Activated gamma-delta T cell treated with Interleukin-2 at 50 U/mL for 16 hours (primary cell): ENCODE measurements around the gene ROR2.
"Not testable (repeated sequence)": the region's sequence is repeated elsewhere in the genome, so short reads cannot be mapped to it uniquely, and the experiment has no call there.

Experiments
- DNase-seq: peaks from one replicate; pipeline ENCODE4 v3.0.0-alpha.2; 2020

Gene ROR2

GRCh38 chr9:91546574-91546973, 403.5 kb downstream of the ROR2 start:
- no peak for DNase-seq

DNA sequence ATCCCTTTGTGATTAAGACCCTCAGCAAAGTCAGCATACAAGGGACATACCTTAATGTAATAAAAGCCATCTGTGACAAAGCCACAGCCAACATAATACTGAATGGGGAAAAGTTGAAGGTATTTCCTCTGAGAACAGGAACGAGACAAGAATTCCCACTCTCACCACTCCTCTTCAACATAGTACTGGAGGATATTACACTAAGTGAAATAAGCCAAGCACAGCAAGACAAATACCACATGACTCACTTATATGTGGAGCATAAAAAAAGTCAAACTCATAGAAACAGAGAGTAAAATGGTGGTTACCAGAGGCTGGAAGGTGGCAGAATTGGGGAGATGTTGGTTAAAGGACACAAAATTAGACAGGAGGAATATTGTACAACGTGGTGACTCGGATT, 408.3 kb downstream of the ROR2 start:
- DNase-seq: no peak

DNA sequence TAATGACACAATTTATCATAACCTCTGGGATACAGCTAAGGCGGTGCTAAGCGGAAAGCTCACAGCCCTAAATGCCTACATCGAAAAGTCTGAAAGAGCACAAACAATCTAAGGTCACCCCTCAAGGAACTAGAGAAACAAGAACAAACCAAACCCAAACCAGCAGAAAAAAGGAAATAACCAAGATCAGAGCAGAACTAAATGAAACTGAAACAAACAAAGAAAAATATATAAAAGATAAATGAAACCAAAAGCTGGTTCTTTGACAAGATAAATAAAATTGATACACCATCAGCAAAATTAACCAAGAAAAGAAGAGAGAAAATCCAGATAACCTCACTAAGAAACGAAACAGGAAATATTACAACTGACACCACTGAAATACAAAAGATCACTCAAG, 409.5 kb downstream of the ROR2 start:
- DNase-seq: not testable (repeated sequence)

DNA sequence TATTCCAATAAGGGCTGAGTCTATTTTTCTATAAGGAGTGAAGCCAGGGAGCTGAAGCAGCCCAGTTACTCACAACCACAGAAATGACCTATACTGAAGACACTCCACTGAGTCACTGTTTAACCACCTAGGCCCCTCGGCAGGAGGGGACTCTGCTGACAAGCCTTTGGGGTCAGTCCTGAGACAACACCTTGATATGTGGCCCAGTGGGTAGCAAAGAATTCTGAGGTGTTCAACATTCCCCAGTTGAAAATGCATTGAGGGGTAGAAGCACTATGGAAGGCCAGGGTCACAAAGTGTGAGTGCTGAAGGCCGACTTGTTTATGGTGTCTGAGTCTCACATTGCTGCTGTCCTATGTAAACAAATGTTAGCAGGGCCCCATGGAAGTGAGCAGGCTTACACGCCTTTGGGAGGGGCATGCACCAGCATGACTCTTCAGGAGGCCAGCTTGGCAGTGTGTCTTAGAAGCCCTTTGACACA, 413.8 kb downstream of the ROR2 start:
- no peak for DNase-seq

GRCh38 chr9:91534374-91534773, 415.7 kb downstream of the ROR2 start:
- no peak for DNase-seq

DNA sequence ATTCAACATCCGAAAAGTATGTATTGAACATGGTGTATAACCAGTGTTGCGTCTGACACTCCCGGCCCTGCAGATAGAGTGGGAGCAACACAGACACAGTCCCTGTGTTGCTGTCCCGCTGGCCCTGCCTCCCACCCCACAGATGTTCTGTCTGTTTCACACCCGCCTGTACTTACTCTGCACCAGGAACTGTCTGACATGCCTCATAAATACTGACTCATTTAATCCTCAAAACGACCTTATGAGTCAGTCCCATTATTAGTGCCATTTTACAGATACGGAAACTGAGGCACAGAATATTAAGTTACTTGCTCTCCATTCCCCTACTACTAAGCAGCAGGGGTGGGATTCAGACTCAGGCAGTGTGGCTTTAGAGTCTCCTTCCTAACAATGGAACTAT, 416.6 kb downstream of the ROR2 start:
- no peak for DNase-seq

GRCh38 chr9:91532325-91532724, 417.7 kb downstream of the ROR2 start:
- DNase-seq: no peak

GRCh38 chr9:91530829-91531228, 419.2 kb downstream of the ROR2 start:
- DNase-seq: no peak

DNA sequence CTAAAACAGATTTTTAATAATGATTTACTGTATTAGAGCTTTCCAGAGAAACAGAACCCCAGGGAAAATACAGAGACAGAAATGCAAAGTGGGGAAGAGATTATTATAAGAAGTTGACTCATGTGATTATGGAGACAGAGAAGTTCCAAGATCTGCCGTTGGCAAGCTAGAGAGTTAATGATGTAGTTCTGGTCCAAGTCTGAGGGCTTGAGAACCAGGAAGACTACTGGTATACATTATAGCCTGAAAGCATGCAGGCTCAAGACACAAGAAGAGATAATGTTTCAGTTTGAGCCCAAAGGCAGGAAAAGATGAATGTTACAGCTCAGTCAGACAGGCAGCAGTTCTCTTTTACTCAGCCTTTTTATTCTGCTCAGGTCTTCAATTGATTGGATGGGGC, 427.5 kb downstream of the ROR2 start:
- DNase-seq: no peak

DNA sequence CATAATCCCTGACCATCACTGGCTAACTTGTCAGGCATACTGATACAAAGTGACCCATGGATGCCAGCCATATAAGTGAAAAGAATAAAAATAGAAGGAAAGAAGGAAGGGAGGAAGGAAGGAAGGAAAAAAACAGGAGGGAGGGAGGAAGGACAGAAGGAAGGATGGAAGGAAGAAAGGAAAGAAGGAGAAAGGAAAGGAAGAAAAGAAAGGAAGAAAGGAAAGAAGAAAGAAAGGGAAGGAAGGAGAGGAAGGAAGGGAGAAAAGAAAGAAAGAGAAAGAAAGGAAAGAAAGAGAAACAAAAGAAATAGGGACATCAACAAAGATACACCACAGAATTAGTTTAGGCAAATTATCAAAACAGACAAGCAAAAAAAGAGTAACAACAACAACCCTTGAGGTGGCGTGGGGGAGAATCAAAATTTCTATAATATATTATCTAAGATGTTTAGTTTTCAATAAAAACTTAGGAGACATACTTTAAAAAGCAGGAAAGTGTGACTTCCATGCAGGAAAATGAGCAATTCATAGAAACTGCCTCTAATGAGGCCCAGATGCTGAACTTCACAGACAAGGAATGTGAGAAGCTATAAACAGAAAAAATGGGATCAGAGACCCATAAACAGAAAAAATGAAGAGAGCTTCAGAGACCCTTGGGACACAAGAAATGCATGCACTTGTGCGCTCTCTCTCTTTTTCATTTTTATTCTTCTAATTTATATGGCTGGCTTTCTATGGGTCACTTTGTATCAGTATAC, 430.3 kb downstream of the ROR2 start:
- DNase-seq: no peak

GRCh38 chr9:91518462-91518861, 431.6 kb downstream of the ROR2 start:
- DNase-seq: no peak

DNA sequence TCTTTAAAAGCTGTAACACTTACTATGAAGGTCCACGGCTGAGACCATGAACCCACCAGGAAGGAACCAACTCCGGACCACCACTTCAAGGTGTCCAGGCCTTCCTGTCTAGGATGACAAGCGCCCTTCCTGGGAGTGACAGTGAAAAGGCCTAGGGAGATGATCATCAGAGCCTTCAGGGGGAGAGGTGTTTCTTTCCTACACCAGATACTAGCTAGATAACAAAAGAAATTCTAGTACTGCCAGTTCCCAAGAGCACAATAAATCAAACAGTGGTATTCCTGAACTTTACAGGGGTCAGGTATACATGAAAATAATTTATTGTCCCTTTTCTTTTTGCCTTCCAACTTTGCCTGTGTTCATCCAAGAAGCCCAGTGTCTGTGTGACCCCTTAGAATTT, 432.2 kb downstream of the ROR2 start:
- no peak for DNase-seq

GRCh38 chr9:91517332-91517731, 432.7 kb downstream of the ROR2 start:
- not testable (repeated sequence) for DNase-seq

DNA sequence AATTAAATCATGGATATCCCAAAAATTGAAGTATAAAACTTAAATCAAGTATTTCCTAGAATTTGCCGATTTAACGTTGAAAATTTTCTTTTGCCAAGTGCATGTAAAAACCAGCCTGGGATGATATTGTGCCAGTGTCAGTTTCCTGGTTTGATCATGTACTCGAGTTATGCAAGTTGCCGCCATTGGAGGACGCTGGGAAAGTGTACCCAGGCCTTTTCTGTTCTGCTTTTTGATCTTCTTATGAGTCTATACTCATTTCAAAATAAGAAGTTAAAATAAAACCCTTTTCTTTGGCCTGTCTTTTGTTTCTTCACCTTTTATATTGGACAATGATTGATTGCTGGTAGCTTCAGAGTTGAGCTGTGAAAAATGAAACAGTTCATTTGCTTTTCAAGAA, 433.3 kb downstream of the ROR2 start:
- no peak for DNase-seq

DNA sequence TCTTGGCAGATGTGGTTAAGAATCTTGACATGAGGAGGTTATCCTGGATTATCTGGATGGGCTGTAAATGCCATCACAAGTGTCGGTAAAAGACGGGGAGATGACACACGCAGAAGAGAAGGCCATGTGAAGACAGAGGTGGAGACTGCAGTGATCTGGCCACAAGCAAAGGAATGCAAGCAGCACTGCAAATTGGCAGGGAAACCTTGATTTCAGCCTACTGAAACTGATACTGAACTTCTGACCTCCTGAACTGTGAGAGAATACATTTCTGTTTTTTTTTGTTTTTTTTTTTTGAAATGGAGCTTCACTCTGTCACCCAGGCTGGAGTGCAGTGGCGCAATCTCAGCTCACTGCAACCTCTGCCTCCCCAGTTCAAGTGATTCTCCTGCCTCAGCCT, 433.9 kb downstream of the ROR2 start:
- DNase-seq: no peak

DNA sequence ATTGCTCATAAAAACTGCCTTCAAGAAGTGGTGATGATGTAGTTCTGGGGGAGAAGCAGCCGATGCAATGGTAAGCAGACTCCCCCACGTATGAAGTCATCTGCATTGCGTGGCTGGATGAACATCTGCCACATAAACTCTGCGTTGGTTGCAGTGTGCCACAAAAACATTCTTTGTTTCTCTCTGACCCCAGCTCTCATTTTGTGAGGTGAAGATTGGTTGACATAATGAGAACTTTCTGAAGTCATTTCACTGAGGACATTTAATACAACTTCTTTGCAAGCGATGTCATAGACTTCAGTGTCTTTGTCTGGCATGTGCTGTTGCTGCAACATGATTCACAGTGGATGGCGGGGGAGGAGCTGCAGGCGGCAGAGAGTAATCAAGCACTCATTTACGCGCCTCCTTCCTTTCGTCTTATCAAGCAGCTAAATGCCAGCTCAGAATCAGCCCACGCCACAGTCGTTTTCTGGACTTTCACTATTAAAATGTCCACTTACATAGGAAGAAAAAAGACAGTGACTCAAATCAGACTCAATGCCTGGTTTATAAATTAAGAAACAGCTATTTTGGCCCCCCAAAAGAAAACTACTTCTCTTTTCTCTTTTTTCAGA, 434.8 kb downstream of the ROR2 start:
- DNase-seq: no peak
